Measurements from ENCODE around the gene LCN6.

DNA sequence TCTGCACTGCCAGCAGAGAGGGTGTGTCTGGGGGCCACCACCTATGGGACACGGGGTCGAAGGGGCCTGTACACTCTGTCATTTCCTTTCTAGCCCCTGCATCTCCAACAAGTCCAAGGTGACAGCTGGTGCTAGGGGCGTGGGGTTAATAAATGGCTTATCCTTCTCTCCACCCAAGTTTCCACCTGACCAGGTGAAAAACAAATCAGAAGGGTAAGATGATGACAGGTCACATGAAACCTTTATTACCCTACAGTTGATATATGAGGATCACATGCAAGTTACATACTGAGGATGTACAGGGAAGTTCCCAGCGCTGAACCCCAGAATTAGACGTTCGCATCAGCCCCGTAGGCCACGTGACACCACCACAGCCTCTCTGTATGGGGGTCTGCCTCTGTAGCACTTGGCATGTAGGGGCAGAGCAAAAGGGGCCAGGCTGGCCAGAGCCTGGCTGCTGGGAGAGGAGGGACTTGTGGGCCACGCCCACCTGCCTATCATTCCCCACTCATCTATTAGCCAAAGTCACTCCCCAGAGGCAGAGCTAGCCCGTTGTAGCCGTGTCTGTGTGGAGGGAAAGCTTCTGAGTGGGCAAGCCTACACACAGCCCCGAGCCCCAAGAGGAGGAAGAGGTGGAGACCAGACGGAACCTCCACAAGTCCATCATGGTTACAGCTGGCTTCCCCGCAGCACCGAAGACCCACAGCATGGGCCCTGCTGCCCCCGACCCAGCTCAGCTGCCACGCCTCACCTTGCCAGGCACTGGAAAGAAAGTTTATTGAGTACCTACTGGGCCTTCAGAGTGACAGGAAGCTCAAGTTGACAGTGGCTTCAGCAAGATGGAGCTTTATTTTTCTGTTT, 45.0 kb upstream of the LCN6 start:
- TF ChIP-seq MAZ (IDR thresholded peaks at IDR 0.05; ENCODE audit: borderline replicate concordance, low read depth, low read length) (no peak), SMC3 (IDR thresholded peaks at IDR 0.05; ENCODE audit: low read depth, low read length) (no peak), CEBPB (IDR thresholded peaks at IDR 0.05; ENCODE audit: low read depth, low read length) (no peak), POLR2A (IDR thresholded peaks at IDR 0.05; ENCODE audit: low read depth, low read length) (no peak)
- TF ChIP-seq, protein P1, sequence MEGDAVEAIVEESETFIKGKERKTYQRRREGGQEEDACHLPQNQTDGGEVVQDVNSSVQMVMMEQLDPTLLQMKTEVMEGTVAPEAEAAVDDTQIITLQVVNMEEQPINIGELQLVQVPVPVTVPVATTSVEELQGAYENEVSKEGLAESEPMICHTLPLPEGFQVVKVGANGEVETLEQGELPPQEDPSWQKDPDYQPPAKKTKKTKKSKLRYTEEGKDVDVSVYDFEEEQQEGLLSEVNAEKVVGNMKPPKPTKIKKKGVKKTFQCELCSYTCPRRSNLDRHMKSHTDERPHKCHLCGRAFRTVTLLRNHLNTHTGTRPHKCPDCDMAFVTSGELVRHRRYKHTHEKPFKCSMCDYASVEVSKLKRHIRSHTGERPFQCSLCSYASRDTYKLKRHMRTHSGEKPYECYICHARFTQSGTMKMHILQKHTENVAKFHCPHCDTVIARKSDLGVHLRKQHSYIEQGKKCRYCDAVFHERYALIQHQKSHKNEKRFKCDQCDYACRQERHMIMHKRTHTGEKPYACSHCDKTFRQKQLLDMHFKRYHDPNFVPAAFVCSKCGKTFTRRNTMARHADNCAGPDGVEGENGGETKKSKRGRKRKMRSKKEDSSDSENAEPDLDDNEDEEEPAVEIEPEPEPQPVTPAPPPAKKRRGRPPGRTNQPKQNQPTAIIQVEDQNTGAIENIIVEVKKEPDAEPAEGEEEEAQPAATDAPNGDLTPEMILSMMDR (conservative IDR thresholded peaks at IDR 0.05; ENCODE audit: low read depth, low read length): no peak

Data from IMR-90 (cell line).